ENCODE data around the gene CD22. TPM values are rescaled to one million over a fixed set of nuclear protein-coding genes. Genes with fewer than 3 reads are reported as not detected.

Gene CD22
- total and polyA plus RNA-seq, 2 of the 4 experiments (the other 2 are of a cell fraction), result 0.18 to 0.22 TPM

DNA sequence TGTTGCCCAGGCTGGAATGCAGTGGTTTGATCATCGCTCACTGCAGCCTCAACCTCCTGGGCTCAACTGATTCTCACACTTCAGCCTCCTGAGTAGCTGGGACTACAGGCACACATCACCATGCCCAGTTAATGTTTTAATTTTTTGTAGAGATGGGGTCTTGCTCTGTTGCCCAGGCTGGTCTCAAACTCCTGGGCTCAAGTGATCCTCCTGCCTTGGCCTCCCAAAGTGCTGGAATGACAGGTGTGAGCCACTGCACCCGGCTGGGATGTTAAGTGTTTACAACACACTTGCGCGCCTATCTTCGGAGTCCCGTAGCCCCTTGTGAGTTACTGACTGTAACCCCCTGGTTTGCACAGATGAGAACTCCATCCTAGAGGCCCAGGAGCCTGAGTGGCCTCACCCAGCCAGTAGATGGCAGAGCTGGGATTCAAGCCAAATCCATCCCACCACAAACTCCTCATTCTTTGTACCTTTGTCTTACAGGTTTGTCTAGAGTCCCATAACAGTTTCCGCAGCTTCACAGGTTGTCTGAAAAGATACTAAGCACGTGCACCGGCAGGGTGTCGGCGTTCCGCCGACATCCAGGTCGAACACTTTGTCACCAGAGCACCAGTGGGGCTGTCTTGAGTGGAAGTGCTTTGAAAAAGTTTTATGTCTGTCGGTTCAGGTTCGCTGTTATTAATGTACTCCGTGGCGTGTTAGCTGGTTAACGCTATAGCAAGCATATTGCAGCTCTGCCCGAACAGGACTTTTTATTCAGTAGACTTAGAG, 22.3 kb upstream of the CD22 start:
- no peak overlapping the region for H3K4me3 ChIP-seq (ENCODE audit: insufficient read depth, low read depth, low read length)
- H3K23ac ChIP-seq (ENCODE audit: low read depth, low read length), result no peak overlapping the region
- TF ChIP-seq, protein P1, sequence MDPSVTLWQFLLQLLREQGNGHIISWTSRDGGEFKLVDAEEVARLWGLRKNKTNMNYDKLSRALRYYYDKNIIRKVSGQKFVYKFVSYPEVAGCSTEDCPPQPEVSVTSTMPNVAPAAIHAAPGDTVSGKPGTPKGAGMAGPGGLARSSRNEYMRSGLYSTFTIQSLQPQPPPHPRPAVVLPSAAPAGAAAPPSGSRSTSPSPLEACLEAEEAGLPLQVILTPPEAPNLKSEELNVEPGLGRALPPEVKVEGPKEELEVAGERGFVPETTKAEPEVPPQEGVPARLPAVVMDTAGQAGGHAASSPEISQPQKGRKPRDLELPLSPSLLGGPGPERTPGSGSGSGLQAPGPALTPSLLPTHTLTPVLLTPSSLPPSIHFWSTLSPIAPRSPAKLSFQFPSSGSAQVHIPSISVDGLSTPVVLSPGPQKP (IDR thresholded peaks at IDR 0.05; ENCODE audit: borderline replicate concordance, low read depth, low read length), result no peak
- no peak for TF ChIP-seq NFE2L2 (IDR thresholded peaks at IDR 0.05; ENCODE audit: low read depth, low read length)
- TF ChIP-seq SMC3 (IDR thresholded peaks at IDR 0.05; ENCODE audit: low read depth, low read length), result no peak
- TF ChIP-seq RAD21 (IDR thresholded peaks at IDR 0.05; ENCODE audit: low read length), result no peak
- no peaks in the 10 kb centered on the region for H3K36me3 ChIP-seq (ENCODE audit: control insufficient read depth, insufficient read depth, low read length)
- H3K18ac ChIP-seq (ENCODE audit: low read depth, low read length), result no peak overlapping the region
- H3K79me1 ChIP-seq (ENCODE audit: low read depth in 1 of 2, low read length in 2 of 2), result no peaks in the 10 kb centered on the region
- 77% methylated on average over 9 of the region's 20 CpGs; no CpG with 5 or more reads in 1 of the 2 experiments for WGBS, 2 experiments (ENCODE audit: extremely low coverage in 2 of 2, insufficient read length in 1 of 2)
- H4K20me1 ChIP-seq (ENCODE audit: insufficient read depth, low read length), result no peaks in the 10 kb centered on the region
- CTCF ChIA-PET, result interaction anchor here (0.6 kb wide), 1 partner anchor 153 kb away, joined by 3 read pairs; no protein-coding TSS in a partner anchor
- no peak overlapping the region for H4K5ac ChIP-seq (ENCODE audit: low read depth, low read length)
- dilution Hi-C loops (cut with HindIII; ENCODE audit: low sequenced_read_pairs, unreplicated experiment) (no loop called here), intact Hi-C loops (cut with micrococcal nuclease) (no loop called here), in situ Hi-C loops (cut with MboI; ENCODE audit: low sequenced_read_pairs) (no loop called here)
- H3K56ac ChIP-seq (ENCODE audit: extremely low read depth, insufficient read depth, low read length), result no peak overlapping the region
- H2AK5ac ChIP-seq (ENCODE audit: low read depth, low read length), result no peak overlapping the region
- peaks cover 4% of the 10 kb centered on the region for H3K27me3 ChIP-seq (ENCODE audit: control insufficient read depth, insufficient read depth, low read length)
- no peaks in the 10 kb centered on the region for H3K9me1 ChIP-seq (ENCODE audit: insufficient read depth, low read length)
- BruUV-seq (replicated peaks), result no TSS peak
- H4K91ac ChIP-seq (ENCODE audit: insufficient read depth, low read depth, low read length), result no peak overlapping the region
- no peak overlapping the region for H2BK15ac ChIP-seq (ENCODE audit: low read depth, low read length)
- H3K9ac ChIP-seq (ENCODE audit: low read depth, low read length), result no peak overlapping the region
- POLR2A ChIA-PET (ENCODE audit: unreplicated experiment), result no interaction called here
- H3K4ac ChIP-seq (ENCODE audit: low read depth, low read length), result no peak overlapping the region
- DNase-seq, result no peak
- no peak for ATAC-seq (ENCODE audit: low read depth)
- no peak overlapping the region for H3K27ac ChIP-seq (ENCODE audit: insufficient read depth, low read length)
- no peak overlapping the region for H2AFZ ChIP-seq (replicated peaks; ENCODE audit: low read length, poor library complexity)
- H3K14ac ChIP-seq (replicated peaks; ENCODE audit: low read depth, low read length), result no peak overlapping the region
- H2BK120ac ChIP-seq (ENCODE audit: low read depth, low read length), result no peak overlapping the region
- H3K9me3 ChIP-seq (ENCODE audit: control insufficient read depth, insufficient read depth, low read length), result no peaks in the 10 kb centered on the region
- no peak overlapping the region for H4K8ac ChIP-seq (ENCODE audit: low read depth in 2 of 2, low read length in 2 of 2)
- no peak overlapping the region for H2AK9ac ChIP-seq (replicated peaks; ENCODE audit: low read depth, low read length, poor library complexity)
- H2BK20ac ChIP-seq (ENCODE audit: low read depth, low read length), result no peak overlapping the region
- H3K4me2 ChIP-seq (ENCODE audit: low read depth, low read length), result no peak overlapping the region
- no peaks in the 10 kb centered on the region for H3K4me1 ChIP-seq (ENCODE audit: control insufficient read depth, insufficient read depth, low read length)
- H2BK5ac ChIP-seq (ENCODE audit: low read depth, low read length, poor library complexity, severe bottlenecking), result no peak overlapping the region

Data from IMR-90 (cell line).